GM19438 (cell line): Measurements from ENCODE around the gene MRPL34.
"Not testable (repeated sequence)": the region's sequence is repeated elsewhere in the genome, so short reads cannot be mapped to it uniquely, and the experiment has no call there.

ENCODE experiments used
- ATAC-seq: cut with Tn5 transposase; IDR thresholded peaks from one replicate; pipeline ENCODE4 v1.9.1; 2021; ENCODE audit warnings: low read depth; ENCODE audit not compliant: unreplicated experiment

The MRPL34 gene

DNA sequence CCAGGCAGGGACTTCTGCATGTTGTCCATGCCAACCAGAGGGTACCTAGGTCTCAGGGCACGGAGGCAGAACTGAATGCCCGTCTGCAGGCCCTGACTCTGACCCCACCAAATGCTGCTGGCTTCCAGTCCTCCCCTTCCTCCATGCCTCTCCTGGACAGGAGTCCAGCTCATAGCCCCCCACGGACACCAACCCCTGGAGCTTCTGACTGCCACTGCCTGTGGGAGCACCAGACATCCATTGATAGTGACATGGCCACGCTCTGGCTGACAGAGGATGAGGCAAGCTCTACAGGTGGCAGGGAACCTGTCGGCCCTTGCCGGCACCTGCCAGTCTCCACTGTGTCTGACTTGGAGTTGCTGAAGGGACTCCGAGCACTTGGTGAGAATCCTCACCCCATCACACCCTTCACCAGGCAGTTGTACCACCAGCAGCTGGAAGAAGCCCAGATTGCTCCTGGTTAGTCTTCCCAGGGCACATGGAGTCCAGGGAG, 22.1 kb upstream of the MRPL34 start:
- ATAC-seq: no peak

DNA sequence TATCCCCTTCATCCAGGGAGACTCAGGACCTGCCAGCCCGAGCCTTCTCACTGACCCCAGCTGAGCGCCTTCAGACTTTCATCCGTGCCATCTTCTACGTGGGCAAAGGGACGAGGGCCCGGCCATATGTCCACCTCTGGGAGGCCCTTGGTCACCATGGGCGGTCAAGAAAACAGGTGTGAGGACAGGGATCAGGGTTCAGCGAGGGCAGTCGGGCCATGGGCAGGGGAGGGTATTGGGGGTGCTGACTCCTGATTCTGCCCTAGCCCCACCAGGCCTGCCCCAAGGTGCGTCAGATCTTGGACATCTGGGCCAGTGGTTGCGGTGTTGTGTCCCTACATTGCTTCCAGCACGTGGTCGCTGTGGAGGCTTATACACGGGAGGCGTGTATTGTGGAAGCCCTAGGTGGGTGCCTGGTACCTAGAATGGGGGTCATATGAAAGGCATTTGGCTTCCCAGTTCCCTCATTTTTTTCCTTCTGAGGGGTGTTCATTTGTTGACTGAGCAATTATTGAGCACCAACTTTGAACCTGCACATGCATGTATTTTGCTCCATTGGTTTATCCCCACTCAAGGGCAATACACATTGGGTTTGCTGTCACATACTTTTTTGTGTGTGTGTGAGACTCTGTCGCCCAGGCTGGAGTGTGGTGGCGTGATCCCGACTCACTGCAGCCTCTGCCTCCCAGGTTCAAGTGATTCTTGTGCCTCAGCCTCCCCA, 20.1 kb upstream of the MRPL34 start:
- ATAC-seq: no peak

DNA sequence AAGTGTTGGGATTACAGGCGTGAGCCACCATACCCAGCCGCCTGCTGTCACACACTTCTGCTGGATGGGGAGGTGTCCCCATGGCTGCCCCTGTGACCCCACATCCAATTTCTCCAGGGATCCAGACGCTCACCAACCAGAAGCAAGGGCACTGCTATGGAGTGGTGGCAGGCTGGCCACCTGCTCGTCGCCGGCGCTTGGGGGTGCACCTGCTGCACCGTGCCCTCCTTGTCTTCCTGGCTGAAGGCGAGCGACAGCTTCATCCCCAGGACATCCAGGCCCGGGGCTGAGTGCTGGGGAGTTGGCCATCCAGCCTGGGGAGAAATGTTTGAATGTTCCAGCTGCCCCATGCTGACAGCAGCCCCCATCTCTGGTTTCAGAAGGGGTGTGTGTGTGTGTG, 19.4 kb upstream of the MRPL34 start:
- ATAC-seq: no peak

DNA sequence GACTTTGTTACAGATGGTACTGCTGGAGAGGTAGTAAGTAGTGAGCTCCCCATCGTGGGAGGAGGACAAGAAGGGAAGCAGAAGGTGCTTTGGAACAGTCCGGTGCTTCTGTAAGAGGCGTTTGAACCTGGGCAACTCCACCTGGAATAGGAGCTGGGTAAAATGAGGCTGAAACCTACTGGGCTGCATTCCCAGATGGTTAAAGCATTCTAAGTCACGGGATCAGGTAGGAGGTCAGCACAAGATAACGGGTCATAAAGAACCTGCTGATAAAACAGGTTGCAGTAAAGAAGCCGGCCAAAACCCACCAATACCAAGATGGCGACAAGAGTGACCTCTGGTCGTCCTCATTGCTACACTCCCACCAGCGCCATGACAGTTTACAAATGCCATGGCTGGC, 18.9 kb upstream of the MRPL34 start:
- ATAC-seq: no peak

DNA sequence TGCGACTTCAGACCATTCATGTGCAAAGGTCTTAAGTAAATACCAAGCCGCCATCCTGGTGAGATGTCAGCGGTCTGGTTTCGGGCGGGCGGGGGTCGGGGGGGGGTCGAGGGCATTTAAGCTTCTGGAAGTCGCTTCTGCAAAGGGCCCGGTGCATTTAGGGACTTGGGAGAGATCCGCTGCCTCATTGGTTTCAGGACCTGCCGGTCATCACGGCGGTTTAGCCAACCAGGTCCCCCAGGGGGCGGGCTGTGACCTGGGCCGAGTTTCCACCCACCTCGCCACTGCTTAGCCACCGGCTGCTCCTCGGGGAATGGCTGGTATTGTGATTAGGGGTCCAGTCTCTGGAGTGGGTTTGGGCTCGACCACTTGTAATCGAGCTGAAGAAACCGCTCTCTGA, 16.2 kb upstream of the MRPL34 start:
- ATAC-seq: no peak

DNA sequence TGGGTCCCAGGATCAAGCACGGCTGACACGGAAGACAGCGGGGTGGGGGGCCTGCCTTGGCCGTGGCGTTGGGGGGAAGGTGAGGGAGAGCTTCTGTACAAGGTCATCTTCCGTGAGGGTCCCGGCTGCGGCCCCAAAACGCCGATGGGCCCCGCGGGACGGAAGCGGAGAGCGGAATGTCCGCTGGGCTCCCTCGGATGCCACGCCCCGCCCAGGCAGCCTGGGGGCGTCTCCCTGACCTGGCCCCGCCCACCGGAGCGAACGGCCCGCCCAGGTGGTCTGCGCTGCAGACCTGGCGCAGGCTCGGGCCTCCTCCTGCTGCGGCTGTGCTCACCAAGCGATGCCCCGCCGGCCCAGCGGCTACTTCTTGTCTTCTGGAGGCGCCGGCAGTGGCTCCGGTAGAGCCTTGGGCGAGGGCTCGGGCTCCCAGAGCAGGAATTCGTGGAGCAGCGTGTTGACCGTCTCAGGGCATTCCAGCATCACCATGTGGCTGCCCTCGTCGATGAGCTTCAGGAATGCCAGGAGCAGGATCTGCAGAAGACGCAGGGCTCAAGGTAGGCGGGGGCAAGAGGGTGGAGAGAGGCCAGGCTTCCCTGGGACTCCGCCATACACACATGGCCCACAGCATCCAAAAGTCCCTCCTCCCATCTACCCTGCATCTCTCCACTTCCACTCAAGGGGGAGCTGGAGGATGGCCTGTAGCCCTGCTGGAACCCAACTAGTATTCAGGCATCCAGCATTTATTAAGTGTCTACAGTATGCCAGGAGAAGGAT, 13.2 kb upstream of the MRPL34 start:
- peak; percentile 79 for ATAC-seq

DNA sequence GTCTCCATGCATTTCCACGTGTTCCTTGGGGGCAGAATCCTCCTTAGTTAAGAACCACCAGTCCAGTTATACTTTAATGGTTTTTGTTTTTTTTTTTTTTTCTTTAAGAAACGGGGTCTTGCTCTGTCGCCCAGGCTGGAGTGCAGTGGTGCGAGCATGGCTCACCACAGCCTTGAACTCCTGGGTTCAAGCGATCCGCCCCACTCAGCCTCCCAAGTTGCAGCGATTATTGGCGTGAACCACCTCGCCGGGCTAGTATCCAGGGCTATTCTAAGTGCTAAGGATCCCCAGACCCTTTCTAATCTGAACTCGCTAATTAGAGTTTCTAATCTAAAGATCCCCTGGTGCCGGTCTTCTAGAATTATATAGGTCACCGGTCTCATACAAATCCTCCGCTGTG, 12.1 kb upstream of the MRPL34 start:
- ATAC-seq: no peak

DNA sequence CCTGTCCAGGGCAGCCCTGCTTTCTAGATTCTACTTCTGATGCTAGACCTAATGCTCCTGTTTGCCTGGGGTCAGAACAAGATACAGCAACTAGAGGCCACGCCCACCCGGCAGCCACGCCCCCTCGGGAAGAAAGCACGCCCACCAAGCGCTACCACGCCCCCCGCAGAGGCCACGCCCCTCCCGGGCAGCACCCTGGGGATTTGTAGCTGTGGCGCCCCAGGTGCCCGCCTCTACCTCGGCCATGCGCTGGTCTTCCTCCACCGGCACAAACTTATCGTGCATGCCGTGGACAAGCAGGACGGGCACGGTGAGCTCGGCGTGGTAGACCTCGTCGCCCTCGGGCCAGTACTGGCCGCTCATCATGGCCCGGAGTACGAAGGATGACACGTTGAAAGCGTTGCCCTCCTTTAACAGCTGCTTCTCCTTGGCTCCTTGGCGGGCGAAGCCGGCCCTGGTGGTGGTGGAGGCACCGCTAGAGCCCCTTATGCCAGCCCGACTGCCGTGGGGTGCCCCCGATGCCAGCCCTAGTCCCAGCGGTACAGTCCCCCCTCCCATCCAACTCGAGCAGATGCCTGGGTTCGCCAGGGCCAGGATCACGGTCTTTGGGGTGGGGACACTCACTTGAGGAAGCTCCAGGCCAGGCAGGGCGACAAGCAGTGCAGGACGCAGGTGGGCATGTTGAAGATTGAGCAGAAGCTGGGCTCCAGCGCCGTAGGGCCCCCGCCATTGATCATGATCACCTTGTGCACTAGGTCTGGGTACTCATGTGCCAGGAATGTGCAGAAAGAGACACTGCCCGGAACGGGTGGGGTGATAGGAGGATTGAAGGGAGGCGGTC, 11.4 kb upstream of the MRPL34 start:
- no peak for ATAC-seq

DNA sequence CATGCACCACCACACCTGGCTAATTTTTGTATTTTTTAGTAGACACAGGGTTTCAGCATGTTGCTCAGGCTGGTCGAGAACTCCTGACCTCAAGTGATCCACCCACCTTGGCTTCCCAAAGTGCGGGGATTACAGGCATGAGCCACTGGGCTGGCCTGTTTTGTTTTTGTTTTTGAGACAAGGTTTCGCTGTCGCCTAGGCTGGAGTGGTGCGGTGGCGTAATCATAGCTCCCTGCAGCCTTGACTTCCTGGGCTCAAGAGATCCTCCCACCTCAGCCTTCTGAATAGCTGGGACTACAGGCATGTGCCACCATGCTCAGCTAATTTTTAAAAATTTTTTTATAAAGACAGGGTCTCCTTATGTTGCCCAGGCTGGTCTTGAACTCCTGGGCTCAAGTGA, 10.1 kb upstream of the MRPL34 start:
- ATAC-seq: not testable (repeated sequence)

DNA sequence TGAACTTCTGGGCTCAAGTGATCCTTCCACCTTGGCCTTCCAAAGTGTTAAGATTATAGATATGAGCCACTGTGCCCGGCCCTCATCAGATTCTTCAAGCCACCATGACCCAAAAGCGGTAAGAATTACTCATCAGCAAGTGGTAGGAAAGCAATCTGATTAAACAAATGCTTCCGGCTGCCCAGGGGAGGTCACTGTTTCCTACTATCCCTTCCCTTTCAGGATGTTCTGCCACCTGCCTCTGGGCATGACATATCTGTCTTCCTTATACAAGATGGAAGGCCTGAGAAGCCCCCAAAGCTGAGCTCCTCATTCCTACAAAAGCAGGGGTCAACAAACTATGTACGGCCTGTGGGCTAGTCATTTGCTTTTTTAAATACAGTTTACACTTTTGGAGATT, 9.4 kb upstream of the MRPL34 start:
- ATAC-seq: no peak

DNA sequence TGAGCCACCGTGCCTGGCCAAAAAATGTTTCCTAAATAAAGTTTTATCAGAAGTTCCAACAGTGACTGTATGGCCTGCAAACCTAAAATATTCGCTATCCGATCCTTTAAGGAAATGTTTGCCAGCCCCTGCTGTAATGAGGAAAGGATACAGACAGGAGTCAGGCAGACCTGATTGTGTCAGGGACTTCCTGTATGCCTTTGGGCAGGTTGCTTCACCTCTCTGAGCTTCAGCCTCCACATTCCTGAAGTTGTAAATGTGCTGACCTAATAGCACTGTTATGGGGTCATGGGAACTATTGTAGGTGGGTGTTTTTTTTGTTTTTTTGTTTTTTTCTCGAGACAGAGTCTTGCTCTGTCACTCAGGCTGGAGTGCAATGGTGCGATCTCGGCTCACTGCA, 8.7 kb upstream of the MRPL34 start:
- ATAC-seq: no peak

DNA sequence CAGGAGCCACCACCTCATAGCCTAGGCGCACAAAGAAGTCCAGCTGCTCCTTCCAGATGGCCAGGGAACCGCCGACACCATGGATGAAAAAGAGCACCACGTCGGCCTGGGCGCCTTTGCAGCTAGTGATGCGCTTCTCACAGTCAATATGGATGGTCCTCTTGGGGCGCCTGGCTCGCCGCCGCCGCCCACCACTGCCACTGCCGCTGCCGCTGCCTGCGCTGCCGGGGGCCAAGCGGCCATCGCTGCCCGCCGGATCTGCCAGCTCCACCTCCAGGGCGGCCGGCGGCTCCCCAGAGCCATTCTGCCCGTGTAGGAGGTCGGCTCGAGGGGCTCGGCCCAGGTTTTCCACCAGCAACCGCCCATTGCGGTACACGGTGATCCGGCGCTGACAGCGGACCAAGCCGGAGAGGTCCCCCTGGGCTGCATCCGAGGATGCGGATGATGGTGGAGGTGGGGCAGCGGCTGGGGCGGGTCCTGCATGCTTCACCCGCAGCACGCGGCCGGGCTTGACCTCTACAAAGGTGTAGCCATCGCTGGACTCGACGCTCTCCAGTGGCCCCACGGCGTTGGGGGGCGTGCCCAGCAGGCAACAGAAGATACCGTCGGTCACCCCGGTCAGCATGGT, 4.6 kb upstream of the MRPL34 start:
- ATAC-seq: no peak

DNA sequence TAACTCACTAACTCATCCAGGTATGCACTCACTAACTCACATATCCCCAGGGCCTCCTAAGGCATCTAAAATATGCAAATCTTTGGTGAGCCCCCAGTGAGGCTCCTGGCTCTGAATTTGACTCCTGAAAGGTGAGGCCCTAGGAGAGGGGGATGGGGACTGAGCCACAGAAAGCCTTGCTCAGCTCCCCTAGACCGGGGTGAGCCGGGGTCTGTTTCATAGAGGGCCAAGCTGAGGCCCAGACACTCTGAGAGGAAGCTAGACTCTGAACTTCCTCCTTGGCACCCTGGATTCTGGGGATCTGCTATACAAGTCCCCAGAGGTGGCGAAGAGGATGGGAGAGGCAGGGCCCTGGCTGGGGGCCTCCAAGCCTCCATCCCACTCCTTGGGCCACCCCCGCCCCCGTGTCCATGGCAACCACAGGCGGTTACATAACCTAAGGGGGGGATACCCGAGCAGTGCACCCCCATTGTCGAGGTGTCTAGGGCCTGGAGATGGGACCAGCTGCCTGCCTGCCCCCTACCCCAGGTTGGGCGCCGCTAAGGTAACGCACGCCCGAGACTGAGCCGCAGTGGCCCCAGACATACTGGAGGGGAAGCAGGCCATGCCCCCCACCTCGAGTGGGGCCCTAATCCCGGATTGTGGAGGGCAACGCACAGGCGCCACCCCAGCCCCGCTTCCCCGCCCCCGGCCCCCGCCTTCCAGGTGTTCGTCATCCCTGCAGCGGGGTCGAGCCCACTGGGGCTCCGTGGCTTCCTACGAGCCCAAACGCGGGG, 3.1 kb upstream of the MRPL34 start:
- ATAC-seq: no peak

DNA sequence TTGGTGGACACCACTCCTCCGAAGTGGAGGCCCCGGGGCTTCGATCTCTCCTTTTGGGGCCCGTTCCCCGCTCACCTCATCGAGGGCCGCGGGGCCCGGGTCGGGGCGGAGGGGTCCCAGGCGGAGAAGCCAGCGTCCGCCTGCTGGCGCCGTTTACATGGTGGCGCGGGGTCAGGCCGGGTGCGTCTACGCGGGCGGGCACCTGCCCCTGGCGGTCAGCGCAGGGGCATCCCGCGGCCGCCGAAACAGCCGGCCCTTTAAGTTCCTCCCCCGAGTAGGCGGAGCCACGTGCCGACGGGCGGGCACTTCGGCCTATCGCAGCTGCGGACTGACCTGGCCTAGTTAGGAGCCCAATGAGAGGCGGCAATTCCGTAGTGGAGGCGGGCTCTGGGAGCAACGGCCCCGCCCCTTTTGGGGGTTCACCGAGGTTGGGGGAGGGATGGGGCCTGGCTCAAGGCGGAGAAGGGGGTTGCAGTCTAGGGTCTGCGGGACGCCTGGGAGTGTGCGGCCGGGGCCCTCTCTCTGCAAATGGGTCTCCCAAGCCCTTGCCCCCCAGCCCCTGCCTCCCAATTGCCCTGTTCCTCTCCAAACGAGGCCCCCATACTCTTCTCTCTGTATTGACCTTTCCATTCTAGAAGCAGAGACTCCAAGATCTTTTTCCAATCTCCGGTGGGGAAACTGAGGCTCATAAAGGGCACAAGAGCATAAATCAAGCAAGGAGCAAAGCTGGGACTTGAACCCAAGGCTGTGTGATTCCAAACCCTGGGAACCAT, 2.3 kb upstream of the MRPL34 start, which contains the start of gene ABHD8:
Gene ABHD8, minus strand, starts transcription at position 259 of the 773 bp plus-strand sequence. CDS start 1,809 bp downstream, outside the sequence.
- ATAC-seq: peak; percentile 55

DNA sequence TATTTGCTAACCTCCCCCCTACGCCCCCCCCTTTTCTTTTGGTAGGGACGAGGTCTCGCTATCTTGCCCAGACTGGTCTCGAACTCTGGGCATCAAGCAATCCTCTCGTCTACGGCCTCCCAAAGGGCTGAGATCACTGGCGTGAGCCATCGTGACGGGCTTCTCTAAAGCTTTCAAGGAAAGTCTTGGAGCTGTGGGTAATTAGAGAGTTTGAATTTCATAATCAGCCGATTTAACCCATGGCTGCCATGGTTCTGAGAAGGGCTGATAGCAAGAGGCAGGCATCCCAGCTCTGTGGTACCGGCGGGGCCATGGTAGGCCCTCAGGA, 1.8 kb upstream of the MRPL34 start:
- ATAC-seq: no peak

DNA sequence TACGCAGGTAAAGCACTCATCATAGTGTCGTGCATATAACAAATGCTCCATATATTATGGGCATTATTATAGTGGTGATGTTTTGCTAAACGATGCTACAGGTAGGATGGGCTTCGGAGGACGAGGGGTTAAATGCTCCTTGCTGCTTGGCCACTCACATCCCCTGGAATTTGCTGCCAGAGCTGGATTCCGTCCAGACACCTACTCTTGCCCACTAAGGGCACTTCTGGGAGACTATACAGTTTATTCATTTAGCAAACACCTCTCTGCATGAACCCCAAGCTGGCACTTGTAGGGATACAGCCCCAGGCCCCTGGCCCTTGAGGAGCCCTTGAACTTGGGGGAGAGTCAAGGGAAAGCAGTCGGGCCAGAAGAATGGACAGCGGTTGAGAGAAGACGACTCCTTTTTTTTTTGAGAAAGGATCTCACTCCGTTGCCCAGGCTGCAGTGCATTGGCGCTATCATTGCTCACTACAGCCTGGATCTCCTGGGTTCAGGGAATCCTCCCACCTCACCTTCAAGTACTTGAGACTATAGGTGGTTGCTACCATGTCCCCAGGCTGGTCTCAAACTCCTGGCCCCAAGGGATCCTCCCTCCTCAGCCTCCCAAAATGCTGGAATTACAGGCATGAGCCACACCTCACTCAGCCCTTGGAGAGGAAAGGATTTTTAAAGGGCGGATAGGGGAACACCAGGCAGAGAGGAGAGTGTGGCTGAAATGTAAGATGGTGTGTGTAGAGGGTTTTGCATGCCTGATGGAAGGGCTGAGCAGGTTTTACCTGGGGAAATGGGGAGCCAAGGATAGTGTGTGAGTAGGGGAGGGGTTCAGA, 1.1 kb upstream of the MRPL34 start:
- ATAC-seq: no peak

DNA sequence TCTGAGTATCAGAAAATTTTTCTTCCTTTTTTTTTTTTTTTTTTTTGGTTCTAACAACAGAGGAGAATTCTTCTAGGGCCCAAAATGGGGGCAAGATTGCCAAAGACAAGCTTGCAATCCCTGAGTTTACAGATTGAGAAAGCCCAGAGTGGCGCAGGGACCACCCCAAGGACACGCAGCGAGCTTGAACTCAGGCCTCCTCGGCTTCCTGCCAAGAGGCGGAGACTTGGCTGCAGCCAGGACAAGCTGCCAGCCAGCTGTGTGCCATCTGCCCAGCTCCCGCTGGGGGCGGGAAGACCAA, 506 bp upstream of the MRPL34 start:
- no peak for ATAC-seq

DNA sequence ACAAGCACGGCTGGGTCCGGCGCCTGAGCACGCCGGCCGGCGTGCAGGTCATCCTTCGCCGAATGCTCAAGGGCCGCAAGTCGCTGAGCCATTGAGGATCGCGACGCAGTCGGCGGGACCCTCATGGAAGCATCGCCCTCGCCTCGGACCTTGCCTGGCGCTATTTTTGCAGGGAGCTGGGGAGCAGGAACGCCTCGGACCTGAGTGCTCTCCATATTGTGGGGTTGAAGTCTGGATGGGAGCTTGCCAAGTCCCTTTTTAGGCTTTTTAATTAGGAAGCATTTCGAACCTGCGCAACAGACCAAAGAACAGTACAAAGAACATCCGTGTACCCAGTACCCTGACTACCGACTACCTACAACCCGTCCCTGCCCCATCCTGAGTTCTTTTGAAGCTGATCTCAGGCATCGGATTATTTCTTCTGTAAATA, 628 bp downstream of the MRPL34 start:
- no peak for ATAC-seq
